Measurements from ENCODE around the gene ANKRD24.

ANKRD24 gene

GRCh38 chr19:4173479-4174212 lies 8.8 kb upstream of the ANKRD24 start:
- H3K79me2 ChIP-seq: no peaks in the 10 kb centered on the region
- H3K36me3 ChIP-seq (ENCODE audit: control insufficient read depth, insufficient read depth, low read length): no peaks in the 10 kb centered on the region
- TF ChIP-seq CTCF (IDR thresholded peaks at IDR 0.05): no peak
- no peak overlapping the region for H3K4me3 ChIP-seq (ENCODE audit: low read depth, low read length)
- H3K9ac ChIP-seq: no peak overlapping the region
- H3K9me3 ChIP-seq (ENCODE audit: control insufficient read depth, low read length): no peaks in the 10 kb centered on the region
- peak overlapping the region; percentile 51 for H2AFZ ChIP-seq
- no peak overlapping the region for H3K27ac ChIP-seq
- H3K4me2 ChIP-seq (ENCODE audit: low read length): no peak overlapping the region
- peaks cover 2% of the 10 kb centered on the region for H3K4me1 ChIP-seq
- no peaks in the 10 kb centered on the region for H3K27me3 ChIP-seq (ENCODE audit: control insufficient read depth, insufficient read depth, low read length)

- H3K4me1 ChIP-seq: peaks cover 2% of the 10 kb centered on the region
- no peak overlapping the region for H3K27ac ChIP-seq
- H3K4me3 ChIP-seq (ENCODE audit: low read depth, low read length): no peak overlapping the region
- H3K9ac ChIP-seq: no peak overlapping the region
- no peak overlapping the region for H3K4me2 ChIP-seq (ENCODE audit: low read length)
- no peaks in the 10 kb centered on the region for H3K36me3 ChIP-seq (ENCODE audit: control insufficient read depth, insufficient read depth, low read length)
- no peak for TF ChIP-seq CTCF (IDR thresholded peaks at IDR 0.05)
- no peak overlapping the region for H2AFZ ChIP-seq
- H3K9me3 ChIP-seq (ENCODE audit: control insufficient read depth, low read length): no peaks in the 10 kb centered on the region
- H3K79me2 ChIP-seq: no peaks in the 10 kb centered on the region
- H3K27me3 ChIP-seq (ENCODE audit: control insufficient read depth, insufficient read depth, low read length): no peaks in the 10 kb centered on the region
These were observed 8.1 kb upstream of the ANKRD24 start for GRCh38 chr19:4174213-4174894.

GRCh38 chr19:4174895-4175668 lies 7.4 kb upstream of the ANKRD24 start:
- Histone ChIP-seq H3K9me3 (ENCODE audit: control insufficient read depth, low read length) (no peaks in the 10 kb centered on the region), H3K4me1 (peaks cover 2% of the 10 kb centered on the region), H3K27ac (no peak overlapping the region), H3K4me2 (ENCODE audit: low read length) (no peak overlapping the region), H3K27me3 (ENCODE audit: control insufficient read depth, insufficient read depth, low read length) (no peaks in the 10 kb centered on the region), H3K79me2 (no peaks in the 10 kb centered on the region), H3K4me3 (ENCODE audit: low read depth, low read length) (no peak overlapping the region), H2AFZ (no peak overlapping the region), H3K36me3 (ENCODE audit: control insufficient read depth, insufficient read depth, low read length) (no peaks in the 10 kb centered on the region), H3K9ac (no peak overlapping the region)
- TF ChIP-seq CTCF (IDR thresholded peaks at IDR 0.05): no peak

- Histone ChIP-seq H3K9me3 (ENCODE audit: control insufficient read depth, low read length) (no peaks in the 10 kb centered on the region), H3K27me3 (ENCODE audit: control insufficient read depth, insufficient read depth, low read length) (no peaks in the 10 kb centered on the region), H3K4me2 (ENCODE audit: low read length) (no peak overlapping the region), H3K4me3 (ENCODE audit: low read depth, low read length) (no peak overlapping the region), H3K36me3 (ENCODE audit: control insufficient read depth, insufficient read depth, low read length) (no peaks in the 10 kb centered on the region), H3K9ac (no peak overlapping the region), H2AFZ (no peak overlapping the region), H3K4me1 (peaks cover 2% of the 10 kb centered on the region), H3K79me2 (no peaks in the 10 kb centered on the region), H3K27ac (no peak overlapping the region)
- no peak for TF ChIP-seq CTCF (IDR thresholded peaks at IDR 0.05)
These were observed 6.9 kb upstream of the ANKRD24 start for GRCh38 chr19:4175669-4175931.
